CD4-positive, alpha-beta memory T cell (primary cell): ENCODE results near the gene STAB1. TPM values are rescaled to one million over a fixed set of nuclear protein-coding genes. Genes with fewer than 3 reads are reported as not detected.

ENCODE experiments used
- CTCF ChIA-PET: fragments of 350-600 bp; sonication (Branson Sonifier 250); formaldehyde crosslinking; loops from one replicate; lab custom pipeline; 2021; ENCODE audit warnings: inconsistent platforms; ENCODE audit not compliant: partially characterized antibody; lab: Charles Lee
- POLR2A ChIA-PET: fragments of 350-600 bp; sonication (Branson Sonifier 250); formaldehyde crosslinking; loops from one replicate; lab custom pipeline; 2021; ENCODE audit not compliant: partially characterized antibody; lab: Charles Lee
- DNase-seq, 5 donors: peaks; one replicate each; pipeline versions ENCODE4 v3.0.0 to v3.0.0-alpha.2; 2020 to 2022; ENCODE audit warnings: mixed read lengths in 1 of 5
- H3K27ac ChIP-seq: one replicate; pipeline ENCODE4 v1.7.0; 2013; ENCODE audit warnings: low read depth, low read length
- H3K27me3 ChIP-seq: 2 replicates; pipeline ENCODE4 v1.7.0; 2013; ENCODE audit warnings: mild to moderate bottlenecking, low read length, moderate library complexity; ENCODE audit not compliant: insufficient read depth
- H3K36me3 ChIP-seq: 2 replicates; pipeline ENCODE4 v1.7.0; 2013; ENCODE audit warnings: mild to moderate bottlenecking, low read length, moderate library complexity; ENCODE audit not compliant: insufficient read depth
- H3K4me1 ChIP-seq: 2 replicates; pipeline ENCODE4 v1.7.0; 2013; ENCODE audit warnings: mild to moderate bottlenecking, low read length, moderate library complexity; ENCODE audit not compliant: insufficient read depth
- H3K4me3 ChIP-seq, 2 donors: one replicate each; pipeline ENCODE4 v1.7.0; 2013; ENCODE audit warnings: low read length in 2 of 2, mild to moderate bottlenecking in 1 of 2
- H3K9me3 ChIP-seq, 2 donors: one replicate each; pipeline ENCODE4 v1.7.0; 2013; ENCODE audit warnings: low read length in 2 of 2, control low read depth in 1 of 2; ENCODE audit not compliant: control insufficient read depth in 1 of 2
- H3K27ac Mint-ChIP-seq, 7 donors: one replicate each; pipeline ENCODE4 v1.8.0; 2020 to 2021; ENCODE audit warnings: mixed read lengths in 7 of 7, mild to moderate bottlenecking in 6 of 7, inconsistent platforms in 3 of 7, moderate library complexity in 3 of 7
- H3K27me3 Mint-ChIP-seq, 2 donors: one replicate each; pipeline ENCODE4 v1.8.0; 2020 to 2021; ENCODE audit warnings: mixed read lengths in 2 of 2
- H3K36me3 Mint-ChIP-seq, 2 donors: one replicate each; pipeline ENCODE4 v1.8.0; 2020 to 2021; ENCODE audit warnings: mixed read lengths in 2 of 2, inconsistent platforms in 1 of 2, mild to moderate bottlenecking in 1 of 2
- H3K4me1 Mint-ChIP-seq, 4 donors: one replicate each; pipeline ENCODE4 v1.8.0; 2020 to 2021; ENCODE audit warnings: mixed read lengths in 4 of 4, mild to moderate bottlenecking in 1 of 4
- H3K4me3 Mint-ChIP-seq, 8 donors: one replicate each; pipeline ENCODE4 v1.8.0; 2020 to 2021; ENCODE audit warnings: mixed read lengths in 8 of 8, mild to moderate bottlenecking in 7 of 8, moderate library complexity in 6 of 8, inconsistent platforms in 3 of 8
- H3K9me3 Mint-ChIP-seq, 8 donors: one replicate each; pipeline ENCODE4 v1.8.0; 2020 to 2021; ENCODE audit warnings: mixed read lengths in 8 of 8, mild to moderate bottlenecking in 5 of 8, inconsistent platforms in 3 of 8, moderate library complexity in 1 of 8
- intact Hi-C: fragments of 100-400 bp; cut with micrococcal nuclease; formaldehyde crosslinking; loops from one replicate; pipeline ENCODE4 v1.15.1; 2023
- polyA plus RNA-seq, 2 donors: library from polyadenylated mRNA; unstranded; fragments of 300-500 nt; fragmentation: Illumina TruSeq; gene quantifications; one replicate each; pipeline ENCODE4 v1.2.3, GENCODE V29; 2021
- total RNA-seq, 2 experiments: library from RNA; stranded (reverse); gene quantifications; one replicate each; pipeline ENCODE4 v1.2.3, GENCODE V29; 2021

Gene STAB1
- total and polyA plus RNA-seq, 4 experiments from 2014 or later, result 11.3 to 13.9 TPM; not detected in 2

DNA sequence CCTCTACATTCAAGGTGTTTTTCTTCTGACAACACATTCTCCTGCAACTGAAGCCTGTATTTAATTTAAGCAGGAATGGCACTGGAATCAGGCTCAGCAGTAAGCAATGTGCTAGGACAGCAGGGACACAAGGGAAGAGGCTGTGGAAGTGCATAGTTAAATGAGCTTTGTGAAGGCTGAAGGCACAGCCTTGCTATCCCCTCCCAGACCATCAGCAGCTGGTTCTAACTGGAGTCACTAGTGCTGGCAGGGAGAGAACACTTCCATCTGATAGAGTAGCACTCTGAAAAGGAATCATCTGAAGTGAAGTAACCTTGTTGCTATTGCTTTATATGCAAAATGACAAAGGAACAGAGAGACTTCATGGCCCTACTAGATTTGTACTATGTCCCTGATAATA lies 56.0 kb downstream of the STAB1 start:
- H3K4me3 ChIP-seq, result no peak overlapping the region
- CTCF ChIA-PET, result no interaction called here
- peak overlapping the region in 1 of 7 donors; percentile 12 for H3K27ac Mint-ChIP-seq
- H3K4me1 ChIP-seq, result no peaks in the 10 kb centered on the region
- POLR2A ChIA-PET, result interaction anchor here (1.3 kb wide), 1 partner anchor 10 kb away, joined by 3 read pairs; no protein-coding TSS in a partner anchor
- intact Hi-C loops, result no loop called here
- H3K9me3 ChIP-seq, result no peaks in the 10 kb centered on the region
- DNase-seq, result no peak
- H3K27me3 ChIP-seq, result no peaks in the 10 kb centered on the region
- no peak overlapping the region for H3K27ac ChIP-seq
- H3K4me1 Mint-ChIP-seq, result no peaks in the 10 kb centered on the region
- no peaks in the 10 kb centered on the region for H3K27me3 Mint-ChIP-seq
- no peaks in the 10 kb centered on the region for H3K9me3 Mint-ChIP-seq
- peaks cover 35% of the 10 kb centered on the region for H3K36me3 ChIP-seq
- peaks cover 25 to 63% of the 10 kb centered on the region in 2 donors for H3K36me3 Mint-ChIP-seq
- H3K4me3 Mint-ChIP-seq, result no peak overlapping the region

DNA sequence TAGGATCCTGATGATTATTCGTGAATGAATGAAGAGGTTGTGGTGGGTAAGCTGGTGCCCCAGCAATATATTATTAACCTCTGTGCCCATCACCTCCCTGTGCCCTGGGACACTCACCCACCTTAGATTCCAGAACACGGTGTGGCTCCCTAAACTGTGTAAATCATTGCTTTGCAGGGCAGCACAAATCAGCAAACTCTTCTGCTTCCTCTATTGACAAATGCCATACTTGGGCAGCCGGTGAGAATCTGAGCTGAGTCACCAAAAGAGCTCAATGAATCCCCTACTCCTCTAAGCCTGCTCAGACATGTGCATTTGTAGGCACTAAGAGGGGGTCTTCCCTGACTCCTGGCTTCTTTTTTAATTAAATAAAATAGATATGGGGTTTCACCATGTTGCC lies 57.0 kb downstream of the STAB1 start:
- Histone ChIP-seq H3K27ac (no peak overlapping the region), H3K27me3 (no peaks in the 10 kb centered on the region), H3K36me3 (peaks cover 33% of the 10 kb centered on the region), H3K4me3 (no peak overlapping the region), H3K4me1 (no peaks in the 10 kb centered on the region), H3K9me3 (no peaks in the 10 kb centered on the region)
- intact Hi-C loops, result no loop called here
- peak overlapping the region in 2 of 7 donors; percentile 35 to 36 for H3K27ac Mint-ChIP-seq
- H3K4me3 Mint-ChIP-seq, result no peak overlapping the region
- peaks cover 23 to 65% of the 10 kb centered on the region in 2 donors for H3K36me3 Mint-ChIP-seq
- no peaks in the 10 kb centered on the region for H3K27me3 Mint-ChIP-seq
- no peaks in the 10 kb centered on the region for H3K9me3 Mint-ChIP-seq
- POLR2A ChIA-PET, result interaction anchor here (1.3 to 1.4 kb wide), 2 partner anchors 9 to 13 kb away, joined by 3 read pairs; no protein-coding TSS in a partner anchor
- CTCF ChIA-PET, result interaction anchor here (0.6 to 0.8 kb wide), 2 partner anchors 9 to 1052 kb away, joined by 3 to 6 read pairs; no protein-coding TSS in a partner anchor
- no peak for DNase-seq
- peaks cover 0 to under 1% (median under 1%) of the 10 kb centered on the region in 4 donors for H3K4me1 Mint-ChIP-seq

DNA sequence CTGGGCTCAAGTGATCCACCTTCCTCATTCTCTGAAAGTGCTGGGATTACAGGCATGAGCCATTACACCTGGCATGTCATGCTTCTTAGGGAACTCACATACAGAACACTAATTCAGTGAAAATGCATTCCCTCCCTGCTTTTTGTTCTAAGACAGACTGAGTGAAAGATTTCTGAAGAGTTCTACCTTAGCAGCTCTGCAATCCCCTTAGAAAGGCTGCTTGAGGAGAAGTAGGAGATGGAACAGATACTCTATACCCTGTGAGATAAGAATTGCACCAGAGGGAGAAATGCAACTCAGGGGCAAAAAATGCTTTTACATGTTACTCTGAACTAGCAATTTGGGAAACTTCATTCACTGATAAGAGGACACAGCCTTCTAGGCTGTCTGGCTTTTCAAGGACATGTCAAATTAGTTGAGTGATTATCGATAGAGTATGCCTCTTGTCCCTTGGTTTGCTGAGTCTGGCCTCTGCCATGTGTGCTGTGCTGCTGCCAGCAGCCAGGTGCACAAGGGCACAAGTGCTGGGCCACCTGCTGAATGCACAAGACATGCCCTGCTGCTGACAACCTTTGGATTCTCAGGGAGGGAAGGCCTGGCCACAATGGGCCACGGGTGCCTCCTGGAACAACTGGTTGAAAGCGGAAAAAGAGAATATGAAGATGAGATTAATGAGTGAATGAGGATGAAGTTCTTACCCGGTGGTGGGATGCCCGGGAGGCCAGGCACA lies 59.1 kb downstream of the STAB1 start:
- ChIA-PET POLR2A (no interaction called here), CTCF (no interaction called here)
- no peak for DNase-seq
- H3K27me3 Mint-ChIP-seq, result no peaks in the 10 kb centered on the region
- H3K9me3 Mint-ChIP-seq, result no peaks in the 10 kb centered on the region
- peaks cover 0 to 3% (median 1%) of the 10 kb centered on the region in 4 donors for H3K4me1 Mint-ChIP-seq
- Histone ChIP-seq H3K4me3 (no peak overlapping the region), H3K4me1 (no peaks in the 10 kb centered on the region), H3K9me3 (no peaks in the 10 kb centered on the region), H3K27ac (no peak overlapping the region), H3K27me3 (no peaks in the 10 kb centered on the region), H3K36me3 (peaks cover 40% of the 10 kb centered on the region)
- peaks cover 28 to 76% of the 10 kb centered on the region in 2 donors for H3K36me3 Mint-ChIP-seq
- no peak overlapping the region for H3K4me3 Mint-ChIP-seq
- intact Hi-C loops, result no loop called here
- peak overlapping the region in 3 of 7 donors; percentile 37 to 72 (median 70) for H3K27ac Mint-ChIP-seq

DNA sequence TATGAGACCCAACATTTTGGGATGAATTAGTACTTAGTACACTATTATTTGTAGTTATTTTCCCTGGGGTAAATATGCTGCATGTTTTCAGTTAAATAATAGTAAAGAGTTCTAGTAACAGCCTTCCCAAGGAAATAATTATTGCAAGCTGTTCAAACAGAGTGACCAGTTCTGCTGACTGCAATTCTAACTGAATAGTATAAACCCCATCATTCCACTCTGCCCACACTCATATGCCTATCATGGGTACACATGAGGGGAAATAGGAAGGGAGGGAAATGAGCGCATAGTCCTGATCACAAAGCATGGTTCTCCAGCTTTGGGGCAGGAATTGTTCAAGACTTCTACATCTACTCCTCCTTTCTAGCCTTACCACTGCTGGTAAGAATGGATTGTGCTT lies 59.9 kb downstream of the STAB1 start:
- H3K27ac ChIP-seq, result no peak overlapping the region
- DNase-seq, result no peak
- Mint-ChIP-seq H3K4me1 (peaks cover 0 to 3% (median 1%) of the 10 kb centered on the region in 4 donors), H3K27me3 (no peaks in the 10 kb centered on the region), H3K36me3 (peaks cover 30 to 80% of the 10 kb centered on the region in 2 donors), H3K27ac (peak overlapping the region in 2 of 7 donors; percentile 46 to 75), H3K4me3 (no peak overlapping the region), H3K9me3 (no peaks in the 10 kb centered on the region)
- H3K4me1 ChIP-seq, result no peaks in the 10 kb centered on the region
- H3K9me3 ChIP-seq, result no peaks in the 10 kb centered on the region
- intact Hi-C loops, result no loop called here
- no peaks in the 10 kb centered on the region for H3K27me3 ChIP-seq
- CTCF ChIA-PET, result interaction anchor here (0.6 kb wide), 1 partner anchor 119 kb away, joined by 3 read pairs; no protein-coding TSS in a partner anchor
- peaks cover 46% of the 10 kb centered on the region for H3K36me3 ChIP-seq
- H3K4me3 ChIP-seq, result no peak overlapping the region
- POLR2A ChIA-PET, result no interaction called here

DNA sequence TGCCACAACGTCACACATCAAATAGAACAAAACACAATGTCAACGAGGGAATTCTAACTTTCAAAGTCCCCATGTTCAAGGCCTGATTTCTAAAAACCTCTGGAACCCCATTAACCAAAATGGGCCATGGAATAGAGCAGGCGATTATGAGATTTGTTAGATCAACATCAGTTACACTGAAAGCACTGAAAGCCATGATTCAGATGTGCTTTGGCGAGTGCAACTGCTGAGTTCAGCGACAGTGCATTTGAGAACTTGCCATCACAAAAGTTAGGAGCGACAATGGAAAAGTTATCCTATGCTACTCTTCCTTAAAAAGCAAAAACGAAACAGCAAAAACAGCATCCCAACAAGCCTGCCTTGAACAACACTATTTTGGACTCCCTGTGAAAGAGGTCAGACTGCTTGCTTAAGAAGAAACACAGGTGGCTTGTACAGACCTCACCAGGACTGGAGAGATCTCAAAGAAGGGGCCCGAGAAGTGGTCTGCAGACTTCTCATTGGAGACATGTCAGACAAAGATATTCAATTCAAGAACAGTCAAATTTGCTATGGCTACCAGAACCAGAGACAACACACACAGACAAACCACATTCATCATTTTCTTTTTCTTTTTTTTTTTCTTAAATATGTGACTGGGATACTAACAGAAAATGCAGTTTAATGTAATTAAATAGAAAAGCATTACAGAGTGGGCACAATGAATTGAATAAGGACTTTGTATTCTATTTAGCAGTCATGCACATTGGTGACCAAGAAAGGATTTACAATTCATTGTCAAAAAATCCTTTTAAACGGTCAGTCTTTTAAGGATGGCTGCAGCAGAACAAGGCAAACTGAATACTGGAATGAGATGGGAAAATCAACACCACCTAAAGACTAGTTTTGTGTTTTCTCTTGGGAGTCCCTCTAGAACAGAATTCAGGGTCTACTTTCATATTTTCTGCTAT lies 62.1 kb downstream of the STAB1 start:
- no peak overlapping the region for H3K4me3 ChIP-seq
- no peak overlapping the region for H3K27ac ChIP-seq
- ChIA-PET POLR2A (interaction anchor here (1.3 kb wide), 1 partner anchor 11 kb away, joined by 3 read pairs; no protein-coding TSS in a partner anchor), CTCF (interaction anchor here (1.1 kb wide), 1 partner anchor 553 kb away, joined by 3 read pairs; no protein-coding TSS in a partner anchor)
- no peak for DNase-seq
- Mint-ChIP-seq H3K4me1 (peaks cover 0 to 3% (median 1%) of the 10 kb centered on the region in 4 donors), H3K27ac (peak overlapping the region in 2 of 7 donors; percentile 35 to 50), H3K36me3 (peaks cover 38 to 81% of the 10 kb centered on the region in 2 donors), H3K4me3 (no peak overlapping the region), H3K9me3 (no peaks in the 10 kb centered on the region), H3K27me3 (no peaks in the 10 kb centered on the region)
- intact Hi-C loops, result no loop called here
- no peaks in the 10 kb centered on the region for H3K27me3 ChIP-seq
- no peaks in the 10 kb centered on the region for H3K4me1 ChIP-seq
- peaks cover 52% of the 10 kb centered on the region for H3K36me3 ChIP-seq
- H3K9me3 ChIP-seq, result no peaks in the 10 kb centered on the region

DNA sequence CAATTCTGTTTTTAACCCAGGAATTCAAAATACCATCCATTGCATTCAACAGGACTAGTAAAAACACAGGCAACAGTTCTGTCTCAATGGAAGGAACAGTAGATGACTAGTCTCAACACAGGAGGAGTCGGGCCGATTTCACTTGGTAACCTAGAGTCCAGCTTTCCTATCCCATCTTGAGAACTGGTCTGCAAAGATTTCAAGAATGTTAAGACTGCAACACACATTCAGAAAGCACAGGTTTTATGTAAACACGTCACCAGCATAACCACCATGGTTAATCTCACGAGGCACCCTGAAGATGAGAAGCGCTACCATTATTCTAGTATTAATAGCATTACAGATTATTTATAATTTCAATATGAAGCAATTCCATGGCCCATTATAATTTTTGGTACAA lies 63.3 kb downstream of the STAB1 start:
- Mint-ChIP-seq H3K9me3 (no peaks in the 10 kb centered on the region), H3K27ac (peak overlapping the region in 1 of 7 donors; percentile 22), H3K27me3 (no peaks in the 10 kb centered on the region), H3K4me1 (peaks cover 0 to 3% (median 1%) of the 10 kb centered on the region in 4 donors), H3K4me3 (no peak overlapping the region), H3K36me3 (peaks cover 49 to 84% of the 10 kb centered on the region in 2 donors)
- Histone ChIP-seq H3K4me3 (no peak overlapping the region), H3K9me3 (no peaks in the 10 kb centered on the region), H3K27me3 (no peaks in the 10 kb centered on the region), H3K27ac (no peak overlapping the region), H3K36me3 (peaks cover 50% of the 10 kb centered on the region), H3K4me1 (no peaks in the 10 kb centered on the region)
- ChIA-PET CTCF (no interaction called here), POLR2A (no interaction called here)
- DNase-seq, result no peak
- intact Hi-C loops, result no loop called here
